Activated CD8-positive, alpha-beta T cell treated with anti-CD3 and anti-CD28 coated beads for 36 hours (primary cell): ENCODE measurements around the gene SPTB. TPM values are rescaled to one million over a fixed set of nuclear protein-coding genes. Genes with fewer than 3 reads are reported as not detected.
"Not testable (repeated sequence)": the region's sequence is repeated elsewhere in the genome, so short reads cannot be mapped to it uniquely, and the experiment has no call there.

Source experiments
- ATAC-seq: fragments of 200-7000 bp; cut with Tn5 transposase; one replicate; pipeline ENCODE4 v1.10.0; 2021; ENCODE audit warnings: mild to moderate bottlenecking, moderate library complexity
- CTCF ChIA-PET: fragments of 350-600 bp; sonication (Branson Sonifier 250); formaldehyde crosslinking; loops from one replicate; lab custom pipeline; 2021; ENCODE audit warnings: antibody characterized with exemption; lab: Charles Lee
- POLR2A ChIA-PET: fragments of 350-600 bp; sonication (Branson Sonifier 250); formaldehyde crosslinking; loops from one replicate; lab custom pipeline; 2021; ENCODE audit warnings: antibody characterized with exemption; lab: Charles Lee
- DNase-seq: peaks from one replicate; pipeline ENCODE4 v3.0.0-alpha.2; 2020
- H3K27ac Mint-ChIP-seq: one replicate; pipeline ENCODE4 v1.8.0; 2021; ENCODE audit warnings: mild to moderate bottlenecking, mixed read lengths
- H3K27me3 Mint-ChIP-seq: one replicate; pipeline ENCODE4 v1.8.0; 2021; ENCODE audit warnings: mixed read lengths
- H3K36me3 Mint-ChIP-seq: one replicate; pipeline ENCODE4 v1.8.0; 2021; ENCODE audit warnings: low read depth, mixed read lengths
- H3K4me1 Mint-ChIP-seq: one replicate; pipeline ENCODE4 v1.8.0; 2021; ENCODE audit warnings: low read depth, mixed read lengths
- H3K4me3 Mint-ChIP-seq: one replicate; pipeline ENCODE4 v1.8.0; 2021; ENCODE audit warnings: mild to moderate bottlenecking, moderate library complexity, mixed read lengths
- H3K9me3 Mint-ChIP-seq: one replicate; pipeline ENCODE4 v1.8.0; 2021; ENCODE audit warnings: mixed read lengths
- CTCF ChIP-seq: fragments of 200-600 bp; IDR thresholded peaks from one replicate; pipeline ENCODE4 v1.8.0; 2022; ENCODE audit warnings: antibody characterized with exemption, mild to moderate bottlenecking
- intact Hi-C: fragments of 100-400 bp; cut with micrococcal nuclease; formaldehyde crosslinking; loops from one replicate; pipeline ENCODE4 v1.10.0; 2022
- total RNA-seq, 2 experiments: library from RNA; stranded (reverse); gene quantifications; one replicate each; pipeline ENCODE4 v1.2.3, GENCODE V29; 2021

Gene SPTB
- total RNA-seq, 2 experiments from 2014 or later: 0.07 to 0.27 TPM

DNA sequence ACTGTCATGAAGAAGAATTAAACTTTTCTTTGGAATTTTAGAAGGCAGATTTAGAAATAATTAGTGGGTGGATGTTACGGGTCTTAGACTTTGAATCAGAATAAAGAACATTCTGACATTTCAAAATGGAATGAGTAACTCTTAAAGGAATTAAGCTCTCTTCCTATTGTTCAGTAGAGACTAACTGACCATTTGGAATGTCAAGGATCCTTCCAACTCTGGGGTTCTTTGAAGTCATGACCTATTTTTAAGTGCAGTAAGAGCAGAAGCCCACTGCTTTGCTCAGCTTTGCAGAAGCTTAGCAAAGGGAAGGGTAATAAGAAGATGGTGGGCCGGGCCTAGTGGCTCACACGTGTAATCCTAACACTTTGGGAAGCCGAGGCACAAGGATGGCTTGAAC, 38.5 kb upstream of the SPTB start:
- H3K4me1 Mint-ChIP-seq: peaks cover 69% of the 10 kb centered on the region
- ATAC-seq: no peak
- H3K4me3 Mint-ChIP-seq: no peak overlapping the region
- peaks cover 46% of the 10 kb centered on the region for H3K36me3 Mint-ChIP-seq
- no peak for DNase-seq
- no peaks in the 10 kb centered on the region for H3K27me3 Mint-ChIP-seq
- peak overlapping the region; percentile 70 for H3K27ac Mint-ChIP-seq
- POLR2A ChIA-PET: interaction anchor here (1.1 kb wide), 1 partner anchor 10 kb away, joined by 8 read pairs; no protein-coding TSS in a partner anchor
- intact Hi-C loops: no loop called here
- CTCF ChIA-PET: interaction anchor here (1.0 kb wide), 1 partner anchor 26 kb away, joined by 4 read pairs; no protein-coding TSS in a partner anchor
- TF ChIP-seq CTCF: no peak
- H3K9me3 Mint-ChIP-seq: peaks cover 4% of the 10 kb centered on the region

GRCh38 chr14:64915797-64916196, 36.1 kb upstream of the SPTB start:
- H3K27me3 Mint-ChIP-seq: no peaks in the 10 kb centered on the region
- H3K36me3 Mint-ChIP-seq: peaks cover 46% of the 10 kb centered on the region
- POLR2A ChIA-PET: interaction anchor here (1.0 to 1.7 kb wide), 2 partner anchors 12 to 13 kb away, joined by 3 to 7 read pairs; no protein-coding TSS in a partner anchor
- DNase-seq (no peak), ATAC-seq (no peak)
- intact Hi-C loops: no loop called here
- peaks cover 61% of the 10 kb centered on the region for H3K4me1 Mint-ChIP-seq
- peak overlapping the region; percentile 95 for H3K27ac Mint-ChIP-seq
- no peak for TF ChIP-seq CTCF
- CTCF ChIA-PET: interaction anchor here (1.0 to 1.5 kb wide), 2 partner anchors 65 to 93 kb away, joined by 3 to 4 read pairs; no protein-coding TSS in a partner anchor
- H3K9me3 Mint-ChIP-seq: peaks cover 2% of the 10 kb centered on the region
- peak overlapping the region; percentile 79 for H3K4me3 Mint-ChIP-seq

DNA sequence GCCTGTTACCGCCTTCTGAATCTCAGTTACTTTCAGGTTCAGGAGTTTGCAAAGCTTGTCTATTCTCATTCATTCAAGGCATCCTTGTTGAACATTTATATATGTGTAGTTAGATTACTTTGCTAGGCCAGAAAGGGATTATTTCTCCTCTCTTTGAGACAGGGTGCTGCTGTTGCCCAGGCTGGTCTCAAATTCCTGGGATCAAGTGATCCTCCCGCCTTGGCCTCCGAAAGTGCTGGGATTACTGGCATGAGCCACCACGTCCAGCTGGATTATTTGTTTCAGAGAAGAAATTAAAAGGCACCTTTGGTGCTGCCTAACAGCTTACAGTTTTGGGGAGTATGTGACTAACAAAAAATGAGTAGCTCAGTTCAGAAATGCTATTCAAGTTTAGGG, 35.3 kb upstream of the SPTB start:
- DNase-seq: no peak
- no peak for ATAC-seq
- POLR2A ChIA-PET: interaction anchor here (0.9 to 2.1 kb wide), 7 partner anchors 10 to 74 kb away, joined by 3 to 11 read pairs (median 6); partner anchors contain the start of gene FNTB

DNA sequence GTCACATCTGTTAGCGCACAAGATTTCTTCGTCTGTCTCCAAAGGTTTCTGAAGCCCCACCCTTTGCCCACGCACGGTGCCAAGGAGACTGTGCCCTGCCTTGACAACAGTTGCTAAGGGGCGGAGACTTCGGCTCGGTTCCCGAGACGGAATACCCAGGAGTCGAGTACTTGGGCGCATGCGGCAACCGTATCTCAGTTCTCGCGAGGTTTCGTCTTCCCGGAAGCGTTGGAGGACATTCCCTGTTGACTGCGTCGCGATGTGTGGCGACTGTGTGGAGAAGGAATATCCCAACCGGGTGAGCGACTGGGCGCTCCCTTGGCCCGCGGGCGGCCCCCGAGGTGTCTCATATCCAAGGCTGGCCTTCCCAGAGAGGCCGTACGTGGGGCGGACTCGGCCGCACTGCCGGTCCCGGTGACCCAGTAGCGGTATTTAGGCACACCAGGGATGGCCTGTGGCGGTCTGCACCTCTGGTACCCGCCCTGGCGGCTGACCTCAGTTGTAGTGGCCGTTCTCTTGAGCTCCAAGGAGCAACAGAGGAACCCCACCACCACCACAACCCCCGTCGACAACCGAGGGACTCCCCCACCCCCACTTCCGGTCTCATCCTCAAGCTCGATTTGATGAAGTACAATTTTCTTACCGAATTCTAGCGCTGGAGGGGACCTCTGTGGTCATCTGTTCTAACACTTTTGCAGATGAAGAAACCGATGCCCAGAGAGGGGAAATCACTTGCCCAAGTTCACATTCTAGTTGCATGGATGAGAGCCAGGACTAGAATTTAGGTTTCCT, 34.7 kb upstream of the SPTB start, which contains the start of gene CHURC1:
CHURC1 (plus strand) TSS at position 219 of the 792 bp plus-strand sequence; CDS start at position 260, 41 bp downstream.
- H3K27ac Mint-ChIP-seq: peak within 1 kb of the TSS; percentile 95
- peaks cover 2% of the 10 kb centered on the region for H3K9me3 Mint-ChIP-seq
- intact Hi-C loops: no loop called here
- H3K4me3 Mint-ChIP-seq: peak within 1 kb of the TSS; percentile 79
- H3K36me3 Mint-ChIP-seq: peaks cover 35% of the 10 kb centered on the region
- H3K27me3 Mint-ChIP-seq: no peaks in the 10 kb centered on the region
- TF ChIP-seq CTCF: no peak
- POLR2A ChIA-PET: interaction anchor here (0.9 to 2.1 kb wide), 7 partner anchors 10 to 75 kb away, joined by 3 to 11 read pairs (median 6); partner anchors contain the start of gene FNTB
- DNase-seq (peak; percentile 98), ATAC-seq (peak; percentile 95)
- CTCF ChIA-PET: interaction anchor here (0.9 to 1.5 kb wide), 7 partner anchors 10 to 73 kb away, joined by 3 to 5 read pairs (median 3); partner anchors contain the start of gene GPX2
- peaks cover 55% of the 10 kb centered on the region for H3K4me1 Mint-ChIP-seq

More for the DNA sequence above, 35.3 kb upstream of the SPTB start:
- peak overlapping the region; percentile 79 for H3K4me3 Mint-ChIP-seq
- H3K27ac Mint-ChIP-seq: peak overlapping the region; percentile 95
- peaks cover 2% of the 10 kb centered on the region for H3K9me3 Mint-ChIP-seq
- peaks cover 55% of the 10 kb centered on the region for H3K4me1 Mint-ChIP-seq
- intact Hi-C loops: no loop called here
- TF ChIP-seq CTCF: no peak
- CTCF ChIA-PET: interaction anchor here (0.9 to 1.5 kb wide), 7 partner anchors 9 to 72 kb away, joined by 3 to 5 read pairs (median 3); partner anchors contain the start of gene GPX2
- no peaks in the 10 kb centered on the region for H3K27me3 Mint-ChIP-seq
- peaks cover 39% of the 10 kb centered on the region for H3K36me3 Mint-ChIP-seq

DNA sequence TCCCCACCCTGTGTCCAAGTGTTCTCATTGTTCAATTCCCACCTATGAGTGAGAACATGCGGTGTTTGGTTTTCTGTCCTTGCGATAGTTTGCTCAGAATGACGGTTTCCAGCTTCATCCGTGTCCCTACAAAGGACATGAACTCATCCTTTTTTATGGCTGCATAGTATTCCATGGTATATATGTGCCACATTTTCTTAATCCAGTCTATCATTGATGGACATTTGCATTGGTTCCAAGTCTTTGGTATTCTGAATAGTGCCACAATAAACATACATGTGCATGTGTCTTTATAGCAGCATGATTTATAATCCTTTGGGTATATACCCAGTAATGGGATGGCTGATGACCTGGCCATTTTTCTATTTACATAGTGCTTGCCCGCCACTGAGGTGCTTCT, 33.8 kb upstream of the SPTB start:
- ATAC-seq, intact Hi-C loops, CTCF ChIA-PET, DNase-seq, H3K9me3 Mint-ChIP-seq, H3K27me3 Mint-ChIP-seq: not testable (repeated sequence)
- POLR2A ChIA-PET: interaction anchor here (0.5 to 2.1 kb wide), 3 partner anchors 9 to 13 kb away, joined by 3 to 11 read pairs (median 6); no protein-coding TSS in a partner anchor
- Mint-ChIP-seq H3K27ac (peak overlapping the region; percentile 95), H3K4me3 (peak overlapping the region; percentile 79), H3K4me1 (peaks cover 49% of the 10 kb centered on the region), H3K36me3 (peaks cover 31% of the 10 kb centered on the region)
